BLaER1 (cell line): ENCODE measurements around the gene SHROOM2.
"Not testable (repeated sequence)": the region's sequence is repeated elsewhere in the genome, so short reads cannot be mapped to it uniquely, and the experiment has no call there.

Source experiments
- H3K27ac ChIP-seq: shearing (Covaris generic); formaldehyde crosslinking; 2 replicates; pipeline ENCODE4 v1.8.1; 2022
- H3K27me3 ChIP-seq: shearing (Covaris generic); formaldehyde crosslinking; 2 replicates; pipeline ENCODE4 v1.8.1; 2022
- H3K36me3 ChIP-seq: shearing (Covaris generic); formaldehyde crosslinking; 2 replicates; pipeline ENCODE4 v1.8.1; 2022
- H3K4me1 ChIP-seq: shearing (Covaris generic); formaldehyde crosslinking; 2 replicates; pipeline ENCODE4 v1.8.1; 2022
- H3K4me2 ChIP-seq: shearing (Covaris generic); formaldehyde crosslinking; 2 replicates; pipeline ENCODE4 v1.8.1; 2022
- H3K4me3 ChIP-seq: shearing (Covaris generic); formaldehyde crosslinking; 2 replicates; pipeline ENCODE4 v1.8.1; 2022
- H3K9ac ChIP-seq: shearing (Covaris generic); formaldehyde crosslinking; 2 replicates; pipeline ENCODE4 v1.8.1; 2022
- H3K9me3 ChIP-seq: shearing (Covaris generic); formaldehyde crosslinking; 2 replicates; pipeline ENCODE4 v1.8.1; 2022
- H4K20me1 ChIP-seq: shearing (Covaris generic); formaldehyde crosslinking; 2 replicates; pipeline ENCODE4 v1.8.1; 2022
- Cebpa-rat ChIP-seq: shearing (Covaris generic); IDR thresholded peaks from 2 replicates; pipeline ENCODE4 v1.8.1; 2022

SHROOM2 gene

GRCh38 chrX:9758021-9758638 is 28.1 kb upstream of the SHROOM2 start:
- 0 out of 2 replicates have a peak, but pooled peaks cover 5% of the 10 kb centered on the region for H3K9me3 ChIP-seq

GRCh38 chrX:9759337-9759736 is 26.9 kb upstream of the SHROOM2 start:
- H3K4me1 ChIP-seq: 0 out of 2 replicates have a peak, but pooled peaks cover 6% of the 10 kb centered on the region
- 0 out of 2 replicates have a peak, but pooled peaks cover 5% of the 10 kb centered on the region for H3K9me3 ChIP-seq
- no peak overlapping the region for H3K27ac ChIP-seq
- no peak overlapping the region for H3K4me2 ChIP-seq
- no peaks in the 10 kb centered on the region for H4K20me1 ChIP-seq
- H3K9ac ChIP-seq: no peak overlapping the region
- H3K27me3 ChIP-seq: no peaks in the 10 kb centered on the region
- H3K36me3 ChIP-seq: no peaks in the 10 kb centered on the region
- no peak overlapping the region for H3K4me3 ChIP-seq
- TF ChIP-seq Cebpa-rat: no peak

More at GRCh38 chrX:9758021-9758638, 28.1 kb upstream of the SHROOM2 start:
- H3K27ac ChIP-seq: no peak overlapping the region
- no peak overlapping the region for H3K9ac ChIP-seq
- no peaks in the 10 kb centered on the region for H3K36me3 ChIP-seq
- H3K4me1 ChIP-seq: 0 out of 2 replicates have a peak, but pooled peaks cover 6% of the 10 kb centered on the region
- no peak for TF ChIP-seq Cebpa-rat
- no peak overlapping the region for H3K4me3 ChIP-seq
- H3K27me3 ChIP-seq: no peaks in the 10 kb centered on the region
- H3K4me2 ChIP-seq: peak overlapping the region; percentile 14; the same call in 1 of the 2 replicates
- no peaks in the 10 kb centered on the region for H4K20me1 ChIP-seq

- no peaks in the 10 kb centered on the region for H3K27me3 ChIP-seq
- H3K4me2 ChIP-seq: no peak overlapping the region
- H3K36me3 ChIP-seq: no peaks in the 10 kb centered on the region
- no peak overlapping the region for H3K27ac ChIP-seq
- no peak overlapping the region for H3K4me3 ChIP-seq
- peaks cover 21% of the 10 kb centered on the region for H4K20me1 ChIP-seq
- peaks cover 11% of the 10 kb centered on the region for H3K9me3 ChIP-seq
- peaks cover 42% of the 10 kb centered on the region for H3K4me1 ChIP-seq
- TF ChIP-seq Cebpa-rat: no peak
- no peak overlapping the region for H3K9ac ChIP-seq
These were observed 21.0 kb upstream of the SHROOM2 start for GRCh38 chrX:9765072-9765736.

- H3K9me3 ChIP-seq: peaks cover 11% of the 10 kb centered on the region
- no peaks in the 10 kb centered on the region for H3K36me3 ChIP-seq
- no peaks in the 10 kb centered on the region for H3K27me3 ChIP-seq
- no peak within 1 kb of the TSS for H3K27ac ChIP-seq
- no peak within 1 kb of the TSS for H3K9ac ChIP-seq
- peaks cover 47% of the 10 kb centered on the region for H3K4me1 ChIP-seq
- no peak for TF ChIP-seq Cebpa-rat
- no peak within 1 kb of the TSS for H3K4me3 ChIP-seq
- peak within 1 kb of the TSS; percentile 49 for H3K4me2 ChIP-seq
- H4K20me1 ChIP-seq: peaks cover 21% of the 10 kb centered on the region
These were observed 20.5 kb upstream of the SHROOM2 start, which contains the start of gene GPR143 for GRCh38 chrX:9765737-9766097. Gene GPR143, minus strand, starts transcription at chrX:9765847. Its CDS starts 30 bp downstream, at chrX:9765817.

- Histone ChIP-seq H3K27ac (peak overlapping the region; percentile 40; the same call in 1 of the 2 replicates), H3K27me3 (peaks cover 6% of the 10 kb centered on the region; the same call in 1 of the 2 replicates), H3K9me3 (peaks cover 11% of the 10 kb centered on the region), H4K20me1 (peaks cover 21% of the 10 kb centered on the region), H3K4me2 (peak overlapping the region; percentile 88), H3K9ac (no peak overlapping the region), H3K36me3 (no peaks in the 10 kb centered on the region), H3K4me3 (no peak overlapping the region), H3K4me1 (peaks cover 48% of the 10 kb centered on the region)
- TF ChIP-seq Cebpa-rat: no peak
These were observed 18.9 kb upstream of the SHROOM2 start for GRCh38 chrX:9767375-9767774.

- H3K27ac ChIP-seq, H3K9ac ChIP-seq, H3K36me3 ChIP-seq, H3K27me3 ChIP-seq: not testable (repeated sequence)
- Histone ChIP-seq H4K20me1 (peaks cover 21% of the 10 kb centered on the region), H3K4me1 (peaks cover 48% of the 10 kb centered on the region), H3K9me3 (peaks cover 11% of the 10 kb centered on the region), H3K4me2 (peak overlapping the region; percentile 88), H3K4me3 (peak overlapping the region; percentile 8; the same call in 1 of the 2 replicates)
- TF ChIP-seq Cebpa-rat: peak; percentile 73; the same call in 1 of the 2 replicates
These were observed 17.8 kb upstream of the SHROOM2 start for GRCh38 chrX:9768321-9768839.

GRCh38 chrX:9770319-9770718 is 15.9 kb upstream of the SHROOM2 start:
- peaks cover 23% of the 10 kb centered on the region for H3K27me3 ChIP-seq
- H3K9me3 ChIP-seq: peaks cover 6% of the 10 kb centered on the region
- H3K4me1 ChIP-seq: peaks cover 60% of the 10 kb centered on the region
- peaks cover 28% of the 10 kb centered on the region for H4K20me1 ChIP-seq
- H3K36me3 ChIP-seq: no peaks in the 10 kb centered on the region
- TF ChIP-seq Cebpa-rat: no peak
- no peak overlapping the region for H3K4me3 ChIP-seq
- H3K9ac ChIP-seq: no peak overlapping the region
- peak overlapping the region; percentile 16; the same call in 1 of the 2 replicates for H3K4me2 ChIP-seq
- H3K27ac ChIP-seq: no peak overlapping the region

GRCh38 chrX:9772943-9773342 is 13.3 kb upstream of the SHROOM2 start:
- H3K4me1 ChIP-seq: peaks cover 48% of the 10 kb centered on the region
- peaks cover 34% of the 10 kb centered on the region for H3K27me3 ChIP-seq
- TF ChIP-seq Cebpa-rat: no peak
- H3K9ac ChIP-seq: no peak overlapping the region
- H3K9me3 ChIP-seq: no peaks in the 10 kb centered on the region
- no peak overlapping the region for H3K4me2 ChIP-seq
- H3K27ac ChIP-seq: no peak overlapping the region
- H3K4me3 ChIP-seq: no peak overlapping the region
- no peaks in the 10 kb centered on the region for H3K36me3 ChIP-seq
- H4K20me1 ChIP-seq: peaks cover 29% of the 10 kb centered on the region

- Histone ChIP-seq H3K4me3 (no peak overlapping the region), H3K27ac (no peak overlapping the region), H3K27me3 (peaks cover 40% of the 10 kb centered on the region), H3K4me2 (peak overlapping the region; percentile 63), H3K36me3 (no peaks in the 10 kb centered on the region), H3K9me3 (no peaks in the 10 kb centered on the region), H3K4me1 (peaks cover 24% of the 10 kb centered on the region), H4K20me1 (peaks cover 17% of the 10 kb centered on the region; the same call in 1 of the 2 replicates), H3K9ac (no peak overlapping the region)
- no peak for TF ChIP-seq Cebpa-rat
These were observed 10.3 kb upstream of the SHROOM2 start for GRCh38 chrX:9775930-9776329.

GRCh38 chrX:9781941-9782340 is 4.3 kb upstream of the SHROOM2 start:
- Histone ChIP-seq H3K9me3 (peaks cover 22% of the 10 kb centered on the region), H3K27me3 (0 out of 2 replicates have a peak, but pooled peaks cover 7% of the 10 kb centered on the region), H3K36me3 (no peaks in the 10 kb centered on the region), H3K4me3 (no peak overlapping the region), H4K20me1 (no peaks in the 10 kb centered on the region), H3K4me2 (no peak overlapping the region), H3K27ac (no peak overlapping the region), H3K9ac (no peak overlapping the region), H3K4me1 (no peaks in the 10 kb centered on the region)
- no peak for TF ChIP-seq Cebpa-rat
